GM23338 (cell line): ENCODE measurements around the gene TBC1D3B. TPM values are rescaled to one million over a fixed set of nuclear protein-coding genes. Genes with fewer than 3 reads are reported as not detected.

Experiments used
- ATAC-seq: fragments of 200-7000 bp; cut with Tn5 transposase; 3 replicates; pipeline ENCODE4 v1.9.1; 2020
- DNase-seq: peaks from one replicate; pipeline ENCODE4 v3.0.0-alpha.2; 2015; ENCODE audit warnings: low spot score
- H2AFZ ChIP-seq: fragments of 200-600 bp; sonication (generic); 2 replicates; pipeline ENCODE4 v1.8.0; 2016; ENCODE audit warnings: antibody characterized with exemption, mild to moderate bottlenecking, moderate library complexity
- H3F3A ChIP-seq: fragments of 200-600 bp; sonication (generic); replicated peaks from 2 replicates; pipeline ENCODE4 v1.8.0; 2017; ENCODE audit warnings: antibody characterized with exemption, mixed run types, low read depth
- H3K27ac ChIP-seq: fragments of 200-600 bp; sonication (generic); 2 replicates; pipeline ENCODE4 v1.6.1; 2016; ENCODE audit warnings: low read depth
- H3K27me3 ChIP-seq: fragments of 200-600 bp; sonication (generic); 2 replicates; pipeline ENCODE4 v1.8.0; 2016; ENCODE audit warnings: mild to moderate bottlenecking, mixed run types, moderate library complexity; ENCODE audit not compliant: insufficient read depth
- H3K36me3 ChIP-seq: fragments of 200-600 bp; sonication (generic); 2 replicates; pipeline ENCODE4 v1.8.0; 2016; ENCODE audit warnings: mild to moderate bottlenecking; ENCODE audit not compliant: insufficient read depth
- H3K4me1 ChIP-seq: fragments of 200-600 bp; sonication (generic); 2 replicates; pipeline ENCODE4 v1.8.0; 2016; ENCODE audit warnings: mild to moderate bottlenecking, moderate library complexity; ENCODE audit not compliant: insufficient read depth
- H3K4me2 ChIP-seq: fragments of 200-600 bp; sonication (generic); 2 replicates; pipeline ENCODE4 v1.7.1; 2017; ENCODE audit warnings: mixed run types
- H3K4me3 ChIP-seq: fragments of 200-600 bp; sonication (generic); 2 replicates; pipeline ENCODE4 v1.6.1; 2016; ENCODE audit warnings: mixed run types
- H3K79me2 ChIP-seq: fragments of 200-600 bp; sonication (generic); replicated peaks from 2 replicates; pipeline ENCODE4 v1.8.0; 2017; ENCODE audit warnings: mild to moderate bottlenecking; ENCODE audit not compliant: insufficient read depth
- H3K9me2 ChIP-seq: fragments of 200-600 bp; sonication (generic); 2 replicates; pipeline ENCODE4 v1.8.0; 2017; ENCODE audit not compliant: insufficient read depth
- H4K20me1 ChIP-seq: fragments of 200-600 bp; sonication (generic); replicated peaks from 2 replicates; pipeline ENCODE4 v1.8.0; 2017; ENCODE audit warnings: mild to moderate bottlenecking; ENCODE audit not compliant: insufficient read depth
- H3K27ac Mint-ChIP-seq: 2 replicates; pipeline ENCODE4 v1.8.0; 2020; ENCODE audit warnings: inconsistent platforms, mild to moderate bottlenecking, moderate library complexity, mixed read lengths
- H3K27me3 Mint-ChIP-seq: 3 replicates; pipeline ENCODE4 v1.8.0; 2022; ENCODE audit warnings: low read depth, mild to moderate bottlenecking, moderate library complexity, mixed read lengths, inconsistent platforms; ENCODE audit not compliant: insufficient read depth, poor library complexity
- H3K36me3 Mint-ChIP-seq: 3 replicates; pipeline ENCODE4 v1.8.0; 2021; ENCODE audit warnings: low read depth, mild to moderate bottlenecking, inconsistent platforms, moderate library complexity, mixed read lengths
- H3K4me1 Mint-ChIP-seq: 3 replicates; pipeline ENCODE4 v1.8.0; 2020; ENCODE audit warnings: mild to moderate bottlenecking, inconsistent platforms, mixed read lengths
- H3K4me3 Mint-ChIP-seq: 3 replicates; pipeline ENCODE4 v1.8.0; 2021; ENCODE audit warnings: moderate library complexity, mild to moderate bottlenecking, inconsistent platforms, mixed read lengths
- H3K9me3 Mint-ChIP-seq: 3 replicates; pipeline ENCODE4 v1.8.0; 2020; ENCODE audit warnings: moderate library complexity, mild to moderate bottlenecking, inconsistent platforms, mixed read lengths
- CREB1 ChIP-seq: fragments of 250-450 bp; sonication (Bioruptor Pico); IDR thresholded peaks from 2 replicates; pipeline ENCODE4 v1.5.0; 2020; ENCODE audit warnings: low read depth, mild to moderate bottlenecking, moderate library complexity
- EZH2 ChIP-seq: fragments of 200-600 bp; sonication (generic); IDR thresholded peaks from one replicate; pipeline ENCODE4 v1.8.0; 2017; ENCODE audit warnings: antibody characterized with exemption, mild to moderate bottlenecking, low read depth; ENCODE audit not compliant: unreplicated experiment
- EZH2phosphoT487 ChIP-seq: fragments of 200-600 bp; sonication (generic); IDR thresholded peaks from one replicate; pipeline ENCODE4 v1.8.1; 2018; ENCODE audit warnings: antibody characterized with exemption; ENCODE audit not compliant: unreplicated experiment
- JUNB ChIP-seq: IDR thresholded peaks from one replicate; pipeline ENCODE4 v1.6.1; 2016; ENCODE audit warnings: antibody characterized with exemption; ENCODE audit not compliant: unreplicated experiment
- NANOG ChIP-seq: IDR thresholded peaks from 2 replicates; pipeline ENCODE4 v1.6.1; 2016; ENCODE audit warnings: antibody characterized with exemption, borderline replicate concordance
- POLR2AphosphoS5 ChIP-seq: IDR thresholded peaks from 2 replicates; pipeline ENCODE4 v1.6.1; 2016; ENCODE audit warnings: antibody characterized with exemption, low read depth
- STAT1 ChIP-seq: IDR thresholded peaks from one replicate; pipeline ENCODE4 v1.6.1; 2016; ENCODE audit warnings: antibody characterized with exemption; ENCODE audit not compliant: unreplicated experiment
- ZNF114 ChIP-seq: fragments of 250-450 bp; sonication (Bioruptor Pico); IDR thresholded peaks from 2 replicates; pipeline ENCODE4 v1.5.0; 2020; ENCODE audit warnings: mild to moderate bottlenecking, moderate library complexity
- ZNF331 ChIP-seq: fragments of 250-450 bp; sonication (Bioruptor Pico); IDR thresholded peaks from 2 replicates; pipeline ENCODE4 v1.5.0; 2020; ENCODE audit warnings: low read depth, mild to moderate bottlenecking, moderate library complexity
- polyA plus RNA-seq: library from polyadenylated mRNA; unstranded; fragments of >200 nt; fragmentation: Nextera tagmentation; extraction: Ambion mirVana; gene quantifications from 2 replicates; pipeline ENCODE4 v1.2.1, GENCODE V29; 2016
- total RNA-seq: library from RNA; depleted of rRNA; stranded (reverse); fragments of >200 nt; shearing (Covaris generic); gene quantifications from 2 replicates; pipeline ENCODE4 v1.2.3, GENCODE V29; 2014
- TF ChIP-seq, protein P1 (sequence below): fragments of 250-450 bp; sonication (Bioruptor Pico); IDR thresholded peaks from 2 replicates; pipeline ENCODE4 v1.5.0; 2020; ENCODE audit warnings: mild to moderate bottlenecking, moderate library complexity
- TF ChIP-seq, protein P2 (sequence below), 2 experiments: fragments of 200-600 bp in 1 of 2; sonication (generic) in 1 of 2; conservative IDR thresholded peaks; 2 replicates each; pipeline versions ENCODE4 v1.5.1 to v1.6.1; 2016 to 2017; ENCODE audit warnings: antibody characterized with exemption in 2 of 2, low read depth in 2 of 2, mild to moderate bottlenecking in 2 of 2, moderate library complexity in 1 of 2
- TF ChIP-seq, protein P3 (sequence below): IDR thresholded peaks from 2 replicates; pipeline ENCODE4 v1.6.1; 2016; ENCODE audit warnings: antibody characterized with exemption
- TF ChIP-seq, protein P4 (sequence below): IDR thresholded peaks from one replicate; pipeline ENCODE4 v1.6.1; 2018; ENCODE audit warnings: antibody characterized with exemption; ENCODE audit not compliant: unreplicated experiment

TBC1D3B gene
- total and polyA plus RNA-seq, 2 experiments from 2014 or later = 0.95 to 1.3 TPM

DNA sequence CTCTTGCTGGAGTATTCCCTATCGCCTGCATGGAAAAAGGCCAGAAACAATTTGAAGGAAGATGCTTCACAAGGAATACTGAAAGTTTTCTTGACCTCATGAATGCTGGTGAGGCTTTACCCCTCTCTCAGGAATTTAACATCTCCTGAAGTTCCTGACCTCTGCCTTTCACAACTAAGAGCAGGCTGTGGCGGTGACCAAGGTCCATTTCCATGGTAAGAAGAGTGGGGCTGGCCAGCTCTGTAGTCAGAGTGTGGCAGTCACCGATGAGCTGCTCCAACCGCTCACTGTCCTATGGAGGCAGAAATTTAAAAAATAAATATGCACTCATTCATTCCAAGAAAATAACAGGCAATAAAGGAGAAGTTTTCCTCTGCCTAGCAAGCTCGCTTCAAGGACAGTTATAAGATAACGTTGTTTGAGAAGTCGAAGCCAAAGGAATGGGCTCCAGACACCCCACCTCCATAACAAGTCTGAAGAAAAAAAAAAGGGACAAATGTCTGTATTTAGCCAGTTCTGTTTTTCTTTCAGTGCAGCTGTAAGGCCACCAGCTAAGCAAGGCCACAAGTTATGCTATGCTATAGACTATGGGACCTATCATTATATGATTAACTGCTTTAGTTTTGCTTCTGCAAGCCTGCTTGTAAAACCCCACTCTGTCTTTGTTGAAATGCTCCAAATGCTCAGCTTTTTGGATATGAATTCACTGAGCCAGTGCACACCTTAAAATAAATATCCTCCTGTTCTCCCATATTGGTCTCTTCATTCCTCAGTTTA lies 28.5 kb upstream of the TBC1D3B start:
- Histone ChIP-seq H4K20me1 (no peaks in the 10 kb centered on the region), H3K27ac (no peak overlapping the region), H3F3A (no peaks in the 10 kb centered on the region), H3K9me2 (no peaks in the 10 kb centered on the region), H3K4me2 (no peak overlapping the region), H2AFZ (0 out of 2 replicates have a peak overlapping the region, but pooled peaks have one; percentile 67), H3K36me3 (no peaks in the 10 kb centered on the region), H3K4me3 (no peak overlapping the region), H3K27me3 (no peaks in the 10 kb centered on the region), H3K79me2 (no peaks in the 10 kb centered on the region), H3K4me1 (peaks cover 8% of the 10 kb centered on the region)
- DNase-seq (no peak), ATAC-seq (no peak)
- Mint-ChIP-seq H3K4me1 (peaks cover 8% of the 10 kb centered on the region), H3K27me3 (peaks cover 1% of the 10 kb centered on the region), H3K27ac (no peak overlapping the region), H3K9me3 (no peaks in the 10 kb centered on the region), H3K4me3 (no peak overlapping the region), H3K36me3 (no peaks in the 10 kb centered on the region)
- TF ChIP-seq JUNB = no peak
- no peak for TF ChIP-seq STAT1
- TF ChIP-seq, protein P1, sequence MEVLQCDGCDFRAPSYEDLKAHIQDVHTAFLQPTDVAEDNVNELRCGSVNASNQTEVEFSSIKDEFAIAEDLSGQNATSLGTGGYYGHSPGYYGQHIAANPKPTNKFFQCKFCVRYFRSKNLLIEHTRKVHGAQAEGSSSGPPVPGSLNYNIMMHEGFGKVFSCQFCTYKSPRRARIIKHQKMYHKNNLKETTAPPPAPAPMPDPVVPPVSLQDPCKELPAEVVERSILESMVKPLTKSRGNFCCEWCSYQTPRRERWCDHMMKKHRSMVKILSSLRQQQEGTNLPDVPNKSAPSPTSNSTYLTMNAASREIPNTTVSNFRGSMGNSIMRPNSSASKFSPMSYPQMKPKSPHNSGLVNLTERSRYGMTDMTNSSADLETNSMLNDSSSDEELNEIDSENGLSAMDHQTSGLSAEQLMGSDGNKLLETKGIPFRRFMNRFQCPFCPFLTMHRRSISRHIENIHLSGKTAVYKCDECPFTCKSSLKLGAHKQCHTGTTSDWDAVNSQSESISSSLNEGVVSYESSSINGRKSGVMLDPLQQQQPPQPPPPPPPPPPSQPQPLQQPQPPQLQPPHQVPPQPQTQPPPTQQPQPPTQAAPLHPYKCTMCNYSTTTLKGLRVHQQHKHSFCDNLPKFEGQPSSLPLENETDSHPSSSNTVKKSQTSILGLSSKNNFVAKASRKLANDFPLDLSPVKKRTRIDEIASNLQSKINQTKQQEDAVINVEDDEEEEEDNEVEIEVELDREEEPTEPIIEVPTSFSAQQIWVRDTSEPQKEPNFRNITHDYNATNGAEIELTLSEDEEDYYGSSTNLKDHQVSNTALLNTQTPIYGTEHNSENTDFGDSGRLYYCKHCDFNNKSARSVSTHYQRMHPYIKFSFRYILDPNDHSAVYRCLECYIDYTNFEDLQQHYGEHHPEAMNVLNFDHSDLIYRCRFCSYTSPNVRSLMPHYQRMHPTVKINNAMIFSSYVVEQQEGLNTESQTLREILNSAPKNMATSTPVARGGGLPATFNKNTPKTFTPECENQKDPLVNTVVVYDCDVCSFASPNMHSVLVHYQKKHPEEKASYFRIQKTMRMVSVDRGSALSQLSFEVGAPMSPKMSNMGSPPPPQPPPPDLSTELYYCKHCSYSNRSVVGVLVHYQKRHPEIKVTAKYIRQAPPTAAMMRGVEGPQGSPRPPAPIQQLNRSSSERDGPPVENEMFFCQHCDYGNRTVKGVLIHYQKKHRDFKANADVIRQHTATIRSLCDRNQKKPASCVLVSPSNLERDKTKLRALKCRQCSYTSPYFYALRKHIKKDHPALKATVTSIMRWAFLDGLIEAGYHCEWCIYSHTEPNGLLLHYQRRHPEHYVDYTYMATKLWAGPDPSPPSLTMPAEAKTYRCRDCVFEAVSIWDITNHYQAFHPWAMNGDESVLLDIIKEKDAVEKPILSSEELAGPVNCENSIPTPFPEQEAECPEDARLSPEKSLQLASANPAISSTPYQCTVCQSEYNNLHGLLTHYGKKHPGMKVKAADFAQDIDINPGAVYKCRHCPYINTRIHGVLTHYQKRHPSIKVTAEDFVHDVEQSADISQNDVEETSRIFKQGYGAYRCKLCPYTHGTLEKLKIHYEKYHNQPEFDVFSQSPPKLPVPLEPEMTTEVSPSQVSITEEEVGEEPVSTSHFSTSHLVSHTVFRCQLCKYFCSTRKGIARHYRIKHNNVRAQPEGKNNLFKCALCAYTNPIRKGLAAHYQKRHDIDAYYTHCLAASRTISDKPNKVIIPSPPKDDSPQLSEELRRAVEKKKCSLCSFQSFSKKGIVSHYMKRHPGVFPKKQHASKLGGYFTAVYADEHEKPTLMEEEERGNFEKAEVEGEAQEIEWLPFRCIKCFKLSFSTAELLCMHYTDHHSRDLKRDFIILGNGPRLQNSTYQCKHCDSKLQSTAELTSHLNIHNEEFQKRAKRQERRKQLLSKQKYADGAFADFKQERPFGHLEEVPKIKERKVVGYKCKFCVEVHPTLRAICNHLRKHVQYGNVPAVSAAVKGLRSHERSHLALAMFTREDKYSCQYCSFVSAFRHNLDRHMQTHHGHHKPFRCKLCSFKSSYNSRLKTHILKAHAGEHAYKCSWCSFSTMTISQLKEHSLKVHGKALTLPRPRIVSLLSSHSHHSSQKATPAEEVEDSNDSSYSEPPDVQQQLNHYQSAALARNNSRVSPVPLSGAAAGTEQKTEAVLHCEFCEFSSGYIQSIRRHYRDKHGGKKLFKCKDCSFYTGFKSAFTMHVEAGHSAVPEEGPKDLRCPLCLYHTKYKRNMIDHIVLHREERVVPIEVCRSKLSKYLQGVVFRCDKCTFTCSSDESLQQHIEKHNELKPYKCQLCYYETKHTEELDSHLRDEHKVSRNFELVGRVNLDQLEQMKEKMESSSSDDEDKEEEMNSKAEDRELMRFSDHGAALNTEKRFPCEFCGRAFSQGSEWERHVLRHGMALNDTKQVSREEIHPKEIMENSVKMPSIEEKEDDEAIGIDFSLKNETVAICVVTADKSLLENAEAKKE = no peak
- TF ChIP-seq POLR2AphosphoS5 = no peak
- TF ChIP-seq, protein P2, sequence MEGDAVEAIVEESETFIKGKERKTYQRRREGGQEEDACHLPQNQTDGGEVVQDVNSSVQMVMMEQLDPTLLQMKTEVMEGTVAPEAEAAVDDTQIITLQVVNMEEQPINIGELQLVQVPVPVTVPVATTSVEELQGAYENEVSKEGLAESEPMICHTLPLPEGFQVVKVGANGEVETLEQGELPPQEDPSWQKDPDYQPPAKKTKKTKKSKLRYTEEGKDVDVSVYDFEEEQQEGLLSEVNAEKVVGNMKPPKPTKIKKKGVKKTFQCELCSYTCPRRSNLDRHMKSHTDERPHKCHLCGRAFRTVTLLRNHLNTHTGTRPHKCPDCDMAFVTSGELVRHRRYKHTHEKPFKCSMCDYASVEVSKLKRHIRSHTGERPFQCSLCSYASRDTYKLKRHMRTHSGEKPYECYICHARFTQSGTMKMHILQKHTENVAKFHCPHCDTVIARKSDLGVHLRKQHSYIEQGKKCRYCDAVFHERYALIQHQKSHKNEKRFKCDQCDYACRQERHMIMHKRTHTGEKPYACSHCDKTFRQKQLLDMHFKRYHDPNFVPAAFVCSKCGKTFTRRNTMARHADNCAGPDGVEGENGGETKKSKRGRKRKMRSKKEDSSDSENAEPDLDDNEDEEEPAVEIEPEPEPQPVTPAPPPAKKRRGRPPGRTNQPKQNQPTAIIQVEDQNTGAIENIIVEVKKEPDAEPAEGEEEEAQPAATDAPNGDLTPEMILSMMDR (conservative IDR thresholded peaks at IDR 0.05; ENCODE audit: low read depth in 2 of 2) = no peak
- no peak for TF ChIP-seq EZH2
- TF ChIP-seq EZH2phosphoT487 = no peak
- TF ChIP-seq ZNF114 (CRISPR knock-in tag) = no peak
- no peak for TF ChIP-seq ZNF331 (CRISPR knock-in tag)
- TF ChIP-seq, protein P3, sequence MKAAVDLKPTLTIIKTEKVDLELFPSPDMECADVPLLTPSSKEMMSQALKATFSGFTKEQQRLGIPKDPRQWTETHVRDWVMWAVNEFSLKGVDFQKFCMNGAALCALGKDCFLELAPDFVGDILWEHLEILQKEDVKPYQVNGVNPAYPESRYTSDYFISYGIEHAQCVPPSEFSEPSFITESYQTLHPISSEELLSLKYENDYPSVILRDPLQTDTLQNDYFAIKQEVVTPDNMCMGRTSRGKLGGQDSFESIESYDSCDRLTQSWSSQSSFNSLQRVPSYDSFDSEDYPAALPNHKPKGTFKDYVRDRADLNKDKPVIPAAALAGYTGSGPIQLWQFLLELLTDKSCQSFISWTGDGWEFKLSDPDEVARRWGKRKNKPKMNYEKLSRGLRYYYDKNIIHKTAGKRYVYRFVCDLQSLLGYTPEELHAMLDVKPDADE = no peak
- no peak for TF ChIP-seq NANOG
- TF ChIP-seq CREB1 = no peak
- TF ChIP-seq, protein P4, sequence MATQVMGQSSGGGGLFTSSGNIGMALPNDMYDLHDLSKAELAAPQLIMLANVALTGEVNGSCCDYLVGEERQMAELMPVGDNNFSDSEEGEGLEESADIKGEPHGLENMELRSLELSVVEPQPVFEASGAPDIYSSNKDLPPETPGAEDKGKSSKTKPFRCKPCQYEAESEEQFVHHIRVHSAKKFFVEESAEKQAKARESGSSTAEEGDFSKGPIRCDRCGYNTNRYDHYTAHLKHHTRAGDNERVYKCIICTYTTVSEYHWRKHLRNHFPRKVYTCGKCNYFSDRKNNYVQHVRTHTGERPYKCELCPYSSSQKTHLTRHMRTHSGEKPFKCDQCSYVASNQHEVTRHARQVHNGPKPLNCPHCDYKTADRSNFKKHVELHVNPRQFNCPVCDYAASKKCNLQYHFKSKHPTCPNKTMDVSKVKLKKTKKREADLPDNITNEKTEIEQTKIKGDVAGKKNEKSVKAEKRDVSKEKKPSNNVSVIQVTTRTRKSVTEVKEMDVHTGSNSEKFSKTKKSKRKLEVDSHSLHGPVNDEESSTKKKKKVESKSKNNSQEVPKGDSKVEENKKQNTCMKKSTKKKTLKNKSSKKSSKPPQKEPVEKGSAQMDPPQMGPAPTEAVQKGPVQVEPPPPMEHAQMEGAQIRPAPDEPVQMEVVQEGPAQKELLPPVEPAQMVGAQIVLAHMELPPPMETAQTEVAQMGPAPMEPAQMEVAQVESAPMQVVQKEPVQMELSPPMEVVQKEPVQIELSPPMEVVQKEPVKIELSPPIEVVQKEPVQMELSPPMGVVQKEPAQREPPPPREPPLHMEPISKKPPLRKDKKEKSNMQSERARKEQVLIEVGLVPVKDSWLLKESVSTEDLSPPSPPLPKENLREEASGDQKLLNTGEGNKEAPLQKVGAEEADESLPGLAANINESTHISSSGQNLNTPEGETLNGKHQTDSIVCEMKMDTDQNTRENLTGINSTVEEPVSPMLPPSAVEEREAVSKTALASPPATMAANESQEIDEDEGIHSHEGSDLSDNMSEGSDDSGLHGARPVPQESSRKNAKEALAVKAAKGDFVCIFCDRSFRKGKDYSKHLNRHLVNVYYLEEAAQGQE = no peak
